ENCODE results near the gene ZNF497.

DNA sequence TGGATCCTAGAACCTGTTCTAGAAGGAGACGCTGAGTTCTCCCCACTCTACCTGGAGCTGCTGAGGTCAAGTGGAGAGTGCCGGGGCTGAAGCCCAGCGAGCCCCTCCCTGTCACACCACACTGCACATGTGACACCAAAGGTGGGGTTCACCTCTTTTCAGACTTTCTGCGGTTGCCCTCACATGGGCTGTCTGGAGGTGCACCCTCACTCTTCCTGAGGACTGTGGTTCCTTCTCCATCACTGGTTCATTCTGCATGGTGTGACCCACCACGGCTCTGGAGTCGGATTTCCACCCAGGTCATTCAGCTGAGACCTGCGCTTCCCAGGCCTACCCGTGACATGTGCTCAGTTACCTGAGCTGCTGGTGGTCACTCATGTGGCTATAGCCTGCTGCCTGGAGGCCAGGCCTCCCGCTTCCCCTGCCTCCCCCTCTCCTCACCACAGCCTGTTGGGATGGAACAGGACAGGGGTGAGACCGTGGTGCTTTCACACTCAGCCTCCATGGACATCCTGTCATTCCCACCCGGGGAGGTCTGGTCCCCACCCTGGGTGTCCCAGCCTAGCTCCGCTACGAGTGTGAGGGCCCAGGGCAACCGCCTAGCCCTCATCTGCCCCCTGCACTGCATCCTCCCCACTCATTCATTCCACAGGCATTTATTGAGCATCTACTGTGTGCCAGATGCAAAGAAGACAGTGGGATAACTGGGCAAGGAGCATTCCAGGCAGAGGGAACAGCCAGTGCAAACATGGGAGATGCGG, 8.7 kb downstream of the ZNF497 start:
- TF ChIP-seq, protein P1, sequence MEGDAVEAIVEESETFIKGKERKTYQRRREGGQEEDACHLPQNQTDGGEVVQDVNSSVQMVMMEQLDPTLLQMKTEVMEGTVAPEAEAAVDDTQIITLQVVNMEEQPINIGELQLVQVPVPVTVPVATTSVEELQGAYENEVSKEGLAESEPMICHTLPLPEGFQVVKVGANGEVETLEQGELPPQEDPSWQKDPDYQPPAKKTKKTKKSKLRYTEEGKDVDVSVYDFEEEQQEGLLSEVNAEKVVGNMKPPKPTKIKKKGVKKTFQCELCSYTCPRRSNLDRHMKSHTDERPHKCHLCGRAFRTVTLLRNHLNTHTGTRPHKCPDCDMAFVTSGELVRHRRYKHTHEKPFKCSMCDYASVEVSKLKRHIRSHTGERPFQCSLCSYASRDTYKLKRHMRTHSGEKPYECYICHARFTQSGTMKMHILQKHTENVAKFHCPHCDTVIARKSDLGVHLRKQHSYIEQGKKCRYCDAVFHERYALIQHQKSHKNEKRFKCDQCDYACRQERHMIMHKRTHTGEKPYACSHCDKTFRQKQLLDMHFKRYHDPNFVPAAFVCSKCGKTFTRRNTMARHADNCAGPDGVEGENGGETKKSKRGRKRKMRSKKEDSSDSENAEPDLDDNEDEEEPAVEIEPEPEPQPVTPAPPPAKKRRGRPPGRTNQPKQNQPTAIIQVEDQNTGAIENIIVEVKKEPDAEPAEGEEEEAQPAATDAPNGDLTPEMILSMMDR (conservative IDR thresholded peaks at IDR 0.05; ENCODE audit: low read depth, low read length) = no peak
- TF ChIP-seq EZH2 (IDR thresholded peaks at IDR 0.05; ENCODE audit: borderline replicate concordance, low read depth, low read length, poor library complexity, severe bottlenecking) = no peak
